GM12872 (cell line): ENCODE results near the gene GLB1L.

Source experiments
- TF ChIP-seq, protein P1 (sequence below): IDR thresholded peaks from 3 replicates; pipeline ENCODE4 v1.5.1; 2011; ENCODE audit warnings: low read depth, mild to moderate bottlenecking, low read length, moderate library complexity; ENCODE audit not compliant: insufficient read depth

The GLB1L gene

GRCh38 chr2:219210196-219210885, 34.9 kb downstream of the GLB1L start:
- TF ChIP-seq, protein P1, sequence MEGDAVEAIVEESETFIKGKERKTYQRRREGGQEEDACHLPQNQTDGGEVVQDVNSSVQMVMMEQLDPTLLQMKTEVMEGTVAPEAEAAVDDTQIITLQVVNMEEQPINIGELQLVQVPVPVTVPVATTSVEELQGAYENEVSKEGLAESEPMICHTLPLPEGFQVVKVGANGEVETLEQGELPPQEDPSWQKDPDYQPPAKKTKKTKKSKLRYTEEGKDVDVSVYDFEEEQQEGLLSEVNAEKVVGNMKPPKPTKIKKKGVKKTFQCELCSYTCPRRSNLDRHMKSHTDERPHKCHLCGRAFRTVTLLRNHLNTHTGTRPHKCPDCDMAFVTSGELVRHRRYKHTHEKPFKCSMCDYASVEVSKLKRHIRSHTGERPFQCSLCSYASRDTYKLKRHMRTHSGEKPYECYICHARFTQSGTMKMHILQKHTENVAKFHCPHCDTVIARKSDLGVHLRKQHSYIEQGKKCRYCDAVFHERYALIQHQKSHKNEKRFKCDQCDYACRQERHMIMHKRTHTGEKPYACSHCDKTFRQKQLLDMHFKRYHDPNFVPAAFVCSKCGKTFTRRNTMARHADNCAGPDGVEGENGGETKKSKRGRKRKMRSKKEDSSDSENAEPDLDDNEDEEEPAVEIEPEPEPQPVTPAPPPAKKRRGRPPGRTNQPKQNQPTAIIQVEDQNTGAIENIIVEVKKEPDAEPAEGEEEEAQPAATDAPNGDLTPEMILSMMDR: no peak

DNA sequence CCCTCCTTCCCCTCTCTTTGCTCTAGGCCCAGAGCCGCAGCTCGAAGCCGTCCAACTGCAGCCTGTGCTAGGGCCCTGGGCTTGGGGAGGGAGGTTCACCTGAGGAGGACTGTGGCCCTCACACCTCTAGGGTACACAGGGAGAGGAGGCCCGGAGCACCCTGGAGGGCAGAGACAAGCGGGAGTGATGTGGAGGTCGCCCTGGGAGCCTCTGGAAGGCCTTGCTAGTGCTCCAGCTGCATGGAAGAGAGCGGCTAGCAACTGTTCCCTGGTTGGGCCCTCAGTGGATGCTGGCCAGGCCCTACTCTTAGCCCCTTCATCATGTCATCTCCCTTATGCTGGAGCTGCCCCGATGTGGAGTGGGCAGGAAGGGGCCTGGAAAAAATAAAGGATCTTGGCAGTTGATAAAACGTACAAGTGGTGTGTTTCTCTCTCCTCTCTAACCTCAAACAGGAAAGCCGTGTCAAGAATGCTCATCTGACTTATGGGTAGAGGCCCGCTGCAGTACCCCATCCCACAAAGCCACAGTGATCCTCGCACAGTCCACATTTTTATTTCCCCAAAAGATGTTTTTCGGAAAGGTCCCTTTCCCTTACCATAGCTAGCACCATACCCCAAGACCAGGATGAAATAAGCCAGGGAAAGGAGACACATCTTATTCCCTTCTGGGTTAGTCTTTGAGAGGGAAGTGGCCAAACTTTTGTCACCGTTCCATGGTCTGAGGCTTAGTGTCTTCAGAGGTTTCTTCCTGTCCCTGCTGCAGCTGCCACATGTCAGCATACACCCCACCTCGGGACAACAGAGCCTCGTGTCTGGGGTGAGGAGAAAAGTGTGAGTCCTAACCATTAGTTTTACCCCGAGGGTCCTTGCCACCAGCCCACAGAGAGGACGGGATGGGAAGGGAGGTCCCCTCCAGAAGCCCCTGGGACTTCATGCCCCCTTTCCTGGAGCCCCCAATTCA, 35.7 kb downstream of the GLB1L start:
- TF ChIP-seq, protein P1: no peak

DNA sequence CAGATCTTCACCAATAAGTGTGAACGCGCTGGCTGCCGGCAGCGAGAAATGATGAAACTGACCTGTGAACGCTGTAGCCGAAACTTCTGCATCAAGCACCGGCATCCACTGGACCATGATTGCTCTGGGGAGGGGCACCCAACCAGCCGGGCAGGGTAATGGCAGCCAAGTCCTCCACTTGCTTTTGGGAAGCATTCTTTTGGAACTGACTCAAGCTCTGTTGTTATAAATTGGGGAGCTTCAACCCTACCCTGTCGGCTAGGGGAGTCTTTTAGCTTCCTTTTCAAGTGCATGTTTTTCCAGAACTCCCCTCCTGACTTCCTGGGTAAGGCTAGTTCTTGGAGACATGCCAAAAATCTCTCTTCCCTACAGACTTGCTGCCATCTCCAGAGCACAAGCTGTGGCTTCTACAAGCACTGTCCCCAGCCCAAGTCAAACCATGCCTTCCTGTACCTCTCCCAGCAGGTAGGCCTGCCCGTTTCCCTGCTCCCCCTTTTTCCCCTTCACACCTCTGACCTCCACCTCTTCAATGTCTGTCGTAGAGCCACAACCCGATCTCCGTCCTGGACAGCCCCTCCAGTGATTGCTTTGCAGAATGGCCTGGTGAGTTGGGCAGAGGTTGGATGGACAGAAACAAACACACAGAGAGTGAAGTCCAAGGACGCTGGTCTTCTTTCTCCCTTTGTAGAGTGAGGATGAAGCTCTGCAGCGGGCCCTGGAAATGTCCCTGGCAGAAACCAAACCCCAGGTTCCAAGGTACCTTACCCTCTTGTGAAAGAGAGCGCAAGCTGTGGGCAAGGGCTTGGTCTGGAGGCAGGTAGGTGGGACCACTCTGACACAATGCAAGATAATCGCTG, 37.1 kb downstream of the GLB1L start:
- TF ChIP-seq, protein P1: no peak

- TF ChIP-seq, protein P1: no peak
Measured at GRCh38 chr2:219207134-219207883, 37.9 kb downstream of the GLB1L start.

DNA sequence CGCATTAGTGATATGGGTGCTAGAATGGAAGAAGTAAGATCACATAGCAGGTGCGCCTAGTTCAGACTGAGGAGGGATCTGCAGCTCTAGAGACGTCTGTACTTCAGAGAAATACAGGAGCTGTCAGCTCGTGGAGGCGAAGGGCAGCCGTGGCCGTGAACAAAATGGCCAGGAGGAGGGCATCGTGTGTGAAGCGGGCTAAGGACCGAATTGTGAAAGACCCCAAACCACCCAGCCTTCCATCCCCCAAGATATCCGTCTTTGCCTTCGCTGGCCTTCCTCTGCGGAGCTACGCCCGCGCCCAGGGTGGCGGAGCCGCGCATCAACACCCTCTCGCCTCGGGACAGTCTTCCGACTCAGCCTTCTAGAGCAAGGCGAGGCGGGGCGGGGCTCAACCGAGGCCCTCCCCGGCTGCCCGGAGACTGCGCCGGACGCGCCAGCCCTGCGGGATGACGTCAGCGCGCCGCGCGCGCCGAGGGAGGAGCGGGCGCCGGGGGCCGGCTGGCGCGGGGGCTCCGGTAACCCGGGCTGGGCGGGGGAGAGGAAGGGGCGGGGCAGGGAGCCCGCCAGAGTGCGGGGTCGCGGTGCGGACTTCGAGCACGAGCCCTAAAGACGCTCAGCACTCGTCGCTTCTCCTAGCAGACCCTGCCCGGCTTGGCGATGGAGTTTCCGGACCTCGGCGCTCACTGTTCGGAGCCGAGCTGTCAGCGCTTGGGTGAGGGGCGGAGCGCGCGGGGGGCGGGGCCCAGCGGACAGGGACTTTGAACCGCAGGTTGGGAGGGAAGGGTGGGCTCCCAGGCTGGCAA, 38.7 kb downstream of the GLB1L start, which contains the start of gene ZFAND2B:
Gene ZFAND2B, plus strand, starts transcription at position 455 of the 806 bp plus-strand sequence. Its CDS starts 206 bp downstream, at position 661.
- TF ChIP-seq, protein P1: no peak

DNA sequence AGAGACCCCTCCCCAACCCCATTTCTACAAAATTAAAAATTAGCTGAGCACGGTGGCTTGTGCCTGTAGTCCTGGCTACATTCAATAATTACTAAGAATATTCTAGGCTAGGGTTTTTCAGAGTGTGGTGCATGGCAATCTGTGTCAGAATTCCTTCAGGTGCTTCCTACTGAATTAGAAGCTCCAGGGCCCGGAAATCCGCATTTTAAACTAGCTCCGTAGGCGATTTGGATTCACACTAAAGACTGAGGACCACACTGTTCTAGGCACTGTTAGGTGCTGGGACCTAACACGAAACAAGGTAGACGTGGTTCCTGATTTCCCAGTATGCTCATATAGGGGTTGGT, 39.3 kb downstream of the GLB1L start:
- TF ChIP-seq, protein P1: no peak
